HL-60/S4 treated with phorbol 12-myristate 13-acetate at 8.2 ng/mL for 4 days and 3 days (cell line): ENCODE data around the gene SORL1-AS1.
"Not testable (repeated sequence)": the region's sequence is repeated elsewhere in the genome, so short reads cannot be mapped to it uniquely, and the experiment has no call there.

ENCODE experiments used
- in situ Hi-C: fragments of 300-500 bp; cut with MboI; formaldehyde crosslinking; loops from 2 replicates; pipeline ENCODE4 v1.15.0; 2022; ENCODE audit warnings: low sequenced_read_pairs

The SORL1-AS1 gene

GRCh38 chr11:121452609-121453150 is at the start of gene SORL1-AS1:
Gene SORL1-AS1, minus strand, starts transcription at chr11:121452967.
- in situ Hi-C loops = no loop called here

GRCh38 chr11:121500717-121501116 is 48.0 kb upstream of the SORL1-AS1 start:
- in situ Hi-C loops = no loop called here

DNA sequence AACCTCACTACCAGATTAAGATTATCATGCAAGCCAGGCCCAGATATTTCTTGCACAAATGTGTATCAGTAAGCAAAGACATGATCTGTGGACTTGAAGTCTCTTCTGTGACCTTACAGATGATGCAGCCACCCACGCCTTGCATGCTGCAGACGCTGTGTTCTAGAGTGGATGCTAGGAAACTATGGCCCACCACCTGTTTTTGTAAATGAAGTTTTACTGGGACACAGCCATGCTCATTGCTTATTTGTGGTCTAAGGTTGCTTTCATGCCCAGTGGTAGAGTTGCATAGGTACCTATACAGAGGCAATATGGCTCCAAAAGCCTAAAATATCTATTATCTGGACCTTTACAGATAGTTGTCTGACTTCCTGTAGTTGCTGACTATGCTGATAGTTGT is 47.5 kb upstream of the SORL1-AS1 start:
- in situ Hi-C loops = no loop called here

- in situ Hi-C loops = no loop called here
These were observed 46.6 kb upstream of the SORL1-AS1 start for GRCh38 chr11:121499405-121499804.

DNA sequence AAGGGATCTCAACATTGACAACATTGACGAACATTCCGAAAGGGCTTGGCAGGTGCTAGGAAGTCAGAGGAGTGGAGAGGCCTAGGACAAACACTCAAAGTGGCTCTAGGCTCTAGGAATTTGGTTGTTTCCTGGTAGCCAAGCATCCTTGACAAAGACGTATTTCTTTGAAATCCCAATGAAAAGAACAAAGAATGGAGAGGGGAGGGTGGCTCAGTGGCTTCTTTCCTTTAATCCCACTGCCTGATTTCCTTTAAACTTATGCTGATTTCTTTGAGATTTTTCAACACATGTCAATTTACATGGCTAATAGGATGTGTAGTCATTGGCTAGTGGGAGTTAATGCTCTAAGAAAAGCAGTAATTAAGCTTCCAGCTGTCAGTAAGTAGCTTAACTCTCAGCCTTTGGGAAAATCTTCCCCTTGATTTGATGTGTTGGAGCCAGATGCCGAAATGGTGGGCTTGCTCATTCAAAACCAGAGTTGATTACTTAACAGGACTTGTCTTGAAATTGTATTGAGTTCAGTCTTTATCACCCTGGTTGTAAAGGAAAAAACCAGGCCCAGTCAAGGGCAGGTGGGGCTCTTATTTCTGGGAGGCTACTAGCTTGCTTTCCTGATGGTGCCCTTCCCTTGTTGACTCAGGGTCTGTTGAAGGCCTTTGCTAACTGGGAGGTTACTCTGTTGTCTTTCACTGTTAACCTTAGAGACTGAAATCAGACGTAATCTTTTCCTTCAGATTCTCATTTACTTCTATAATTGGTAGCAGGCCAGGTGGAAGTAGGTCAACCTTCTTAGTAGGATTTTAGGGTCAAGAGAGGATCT is 44.6 kb upstream of the SORL1-AS1 start:
- in situ Hi-C loops = no loop called here

- in situ Hi-C loops = no loop called here
These were observed 41.8 kb upstream of the SORL1-AS1 start for GRCh38 chr11:121494355-121495099.

DNA sequence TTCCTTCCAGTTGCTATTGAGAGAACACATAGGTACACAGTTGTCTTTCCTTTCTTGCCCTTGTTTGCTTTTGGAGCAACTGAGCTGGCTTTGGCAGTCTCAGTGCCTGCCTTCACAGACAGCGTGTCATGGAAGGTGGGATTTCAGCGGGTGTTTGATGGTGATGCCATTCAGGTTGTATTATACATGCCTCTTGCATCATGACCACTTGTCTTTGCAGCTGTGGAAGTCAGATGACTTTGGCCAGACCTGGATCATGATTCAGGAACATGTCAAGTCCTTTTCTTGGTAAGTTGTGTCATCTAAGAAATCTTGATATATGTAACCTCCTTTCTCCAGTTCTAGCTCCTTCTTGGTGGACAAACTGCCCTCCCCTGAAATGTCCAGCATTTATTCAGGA is 37.1 kb upstream of the SORL1-AS1 start:
- in situ Hi-C loops = no loop called here

- in situ Hi-C loops = no loop called here
These were observed 35.9 kb upstream of the SORL1-AS1 start for GRCh38 chr11:121488641-121489040.

DNA sequence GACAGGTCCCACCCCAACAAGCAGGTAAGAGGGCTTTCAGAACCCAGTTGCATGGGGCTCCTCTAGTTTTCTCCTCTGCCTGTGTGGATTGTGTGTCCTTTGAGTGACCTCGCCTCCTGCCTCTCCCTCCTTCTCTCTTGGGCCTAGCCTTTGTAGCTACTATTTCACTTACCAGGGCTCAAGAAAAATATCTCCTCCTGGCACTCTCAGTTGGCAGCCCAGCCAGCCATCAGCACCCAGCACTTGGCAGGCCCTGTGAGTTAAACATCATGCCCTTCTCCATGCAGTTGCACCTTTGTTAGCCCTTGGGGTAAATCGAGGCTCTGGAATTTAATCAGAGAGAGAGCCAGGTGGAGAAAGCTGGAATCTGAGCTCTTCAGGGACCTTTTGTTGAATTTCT is 35.4 kb upstream of the SORL1-AS1 start:
- in situ Hi-C loops = no loop called here

DNA sequence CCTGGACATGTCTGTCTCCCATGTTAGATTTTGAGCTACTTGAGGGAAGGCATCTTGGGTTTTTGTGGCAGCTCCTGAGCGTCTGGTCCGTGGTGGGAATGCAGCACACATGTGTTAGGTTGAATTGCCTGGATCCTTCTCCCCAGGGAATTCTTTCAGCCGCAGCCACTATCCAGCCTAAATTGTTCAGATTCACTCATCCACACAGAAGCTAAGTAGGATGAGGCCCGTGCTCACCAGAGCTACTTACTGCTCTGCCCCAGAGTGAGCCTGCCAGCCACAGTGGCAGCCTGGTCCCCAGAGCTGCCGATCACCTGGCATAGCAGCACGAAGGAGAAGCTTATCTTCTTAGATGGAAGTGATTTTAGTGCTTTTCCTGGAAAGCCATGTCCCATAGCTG is 34.4 kb upstream of the SORL1-AS1 start:
- in situ Hi-C loops = no loop called here

GRCh38 chr11:121486054-121486453 is 33.3 kb upstream of the SORL1-AS1 start:
- in situ Hi-C loops = no loop called here

- in situ Hi-C loops = no loop called here
These were observed 32.4 kb upstream of the SORL1-AS1 start for GRCh38 chr11:121485216-121485615.

- in situ Hi-C loops = no loop called here
These were observed 31.2 kb upstream of the SORL1-AS1 start for GRCh38 chr11:121483805-121484480.

DNA sequence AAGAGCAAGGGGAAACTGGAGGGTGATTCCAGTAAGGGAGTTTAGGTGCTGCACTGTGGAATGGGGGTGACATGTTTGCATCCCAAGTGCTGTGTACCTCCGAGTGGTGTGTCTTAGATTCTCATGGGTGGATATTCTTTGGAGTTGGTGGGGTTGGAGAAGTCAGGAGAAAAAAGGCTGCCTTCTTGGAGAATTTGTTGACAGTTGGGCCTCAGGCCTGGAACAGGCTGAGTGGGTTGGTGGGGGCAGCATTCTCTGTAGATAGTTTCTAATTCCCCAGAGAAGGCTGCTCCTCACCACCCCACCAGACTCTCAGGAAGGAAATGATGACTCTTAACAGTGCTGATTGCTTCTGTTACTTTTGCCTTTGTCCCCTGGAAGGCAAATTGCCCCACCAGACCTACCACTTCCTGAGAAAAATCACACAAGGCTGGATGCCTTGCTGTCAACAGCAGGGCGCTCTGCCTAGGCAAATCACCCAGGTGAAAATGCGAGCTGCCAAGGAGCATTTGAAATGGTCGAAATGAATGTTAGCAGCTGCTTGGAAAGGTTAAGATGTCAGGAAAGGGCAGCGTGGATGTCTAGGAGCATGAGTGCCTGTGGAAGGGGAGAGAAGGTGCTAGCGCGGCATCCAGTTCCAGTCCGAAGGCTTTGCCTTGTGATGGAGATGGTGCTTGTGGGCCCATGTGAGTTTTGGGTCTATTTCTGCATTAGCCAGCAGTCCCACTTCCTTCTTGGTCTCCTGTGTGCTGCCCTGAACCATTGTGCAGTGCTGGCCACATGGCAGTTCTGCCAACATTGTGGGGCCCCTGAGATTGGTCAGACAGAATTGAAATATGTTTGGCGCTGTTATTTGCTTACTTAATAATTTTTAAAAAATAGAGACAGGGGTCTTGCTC is 29.7 kb upstream of the SORL1-AS1 start:
- in situ Hi-C loops = no loop called here

- in situ Hi-C loops = not testable (repeated sequence)
These were observed 28.9 kb upstream of the SORL1-AS1 start for GRCh38 chr11:121481484-121482230.

DNA sequence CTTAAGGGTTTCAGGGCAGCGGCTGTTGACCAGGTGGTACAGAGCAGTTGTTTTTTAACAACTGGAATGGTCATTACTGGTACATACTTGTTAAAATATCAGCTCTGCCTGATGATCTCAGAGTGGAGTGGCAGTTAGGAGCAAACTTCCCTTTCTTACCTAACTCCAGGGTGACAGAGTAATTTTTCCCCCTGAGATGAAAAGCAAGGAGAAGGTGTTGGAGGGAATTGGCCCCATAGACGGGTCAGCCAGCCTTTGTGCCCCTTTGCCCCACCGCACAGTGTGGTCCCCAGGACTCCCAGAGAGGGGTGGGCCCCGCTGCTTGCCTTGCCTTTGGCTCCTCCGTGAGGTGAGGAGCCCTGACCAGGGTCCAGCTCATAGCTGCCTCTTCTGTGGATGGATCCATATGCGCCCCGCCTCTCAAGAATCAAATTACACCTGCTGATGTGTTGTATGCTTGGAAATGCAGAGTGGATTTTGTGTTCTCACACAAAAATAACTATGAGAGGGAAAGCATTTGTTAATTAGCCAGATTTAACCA is 27.0 kb upstream of the SORL1-AS1 start:
- in situ Hi-C loops = no loop called here

- in situ Hi-C loops = no loop called here
These were observed 26.3 kb upstream of the SORL1-AS1 start for GRCh38 chr11:121478895-121479697.

GRCh38 chr11:121478226-121478894 is 25.6 kb upstream of the SORL1-AS1 start:
- in situ Hi-C loops = no loop called here
